Skin of body (tissue), 2 donors: ENCODE results near the gene TUBB2A. TPM values are rescaled to one million over a fixed set of nuclear protein-coding genes. Genes with fewer than 3 reads are reported as not detected.
"Not testable (repeated sequence)": the region's sequence is repeated elsewhere in the genome, so short reads cannot be mapped to it uniquely, and the experiment has no call there.

Experiments used
- DNase-seq: peaks from one replicate; lab custom pipeline; 2025; lab: John Stamatoyannopoulos, UW
- total RNA-seq: library from RNA; depleted of rRNA; stranded (reverse); fragments of >200 nt; gene quantifications from one replicate; pipeline ENCODE4 v1.2.3, GENCODE V29; 2014

TUBB2A gene
- total RNA-seq, 1 donor from 2014 or later: 65.4 TPM

- peak; percentile 21 for DNase-seq
These were observed 887 bp downstream of the TUBB2A start for GRCh38 chr6:3156184-3157130.

GRCh38 chr6:3155416-3155815 lies 1.9 kb downstream of the TUBB2A start:
- not testable (repeated sequence) for DNase-seq

GRCh38 chr6:3152689-3153088 lies 4.7 kb downstream of the TUBB2A start:
- no peak for DNase-seq

GRCh38 chr6:3151691-3152090 lies 5.7 kb downstream of the TUBB2A start:
- DNase-seq: peak; percentile 18

- no peak for DNase-seq
These were observed 9.2 kb downstream of the TUBB2A start for GRCh38 chr6:3147914-3148757.

GRCh38 chr6:3144571-3144970 lies 12.8 kb downstream of the TUBB2A start:
- no peak for DNase-seq

- no peak for DNase-seq
These were observed 14.2 kb downstream of the TUBB2A start for GRCh38 chr6:3143158-3143557.

- no peak for DNase-seq
These were observed 14.8 kb downstream of the TUBB2A start for GRCh38 chr6:3142536-3142935.

GRCh38 chr6:3140201-3140600 lies 17.1 kb downstream of the TUBB2A start:
- no peak for DNase-seq

- no peak for DNase-seq
These were observed 18.0 kb downstream of the TUBB2A start for GRCh38 chr6:3139090-3139903.

- no peak for DNase-seq
These were observed 19.0 kb downstream of the TUBB2A start for GRCh38 chr6:3138341-3138740.

- DNase-seq: not testable (repeated sequence)
These were observed 19.5 kb downstream of the TUBB2A start for GRCh38 chr6:3137873-3138272.

GRCh38 chr6:3137057-3137777 lies 20.1 kb downstream of the TUBB2A start:
- no peak for DNase-seq

- DNase-seq: no peak
These were observed 20.9 kb downstream of the TUBB2A start for GRCh38 chr6:3136292-3137011.

GRCh38 chr6:3135668-3136291 lies 21.6 kb downstream of the TUBB2A start:
- DNase-seq: no peak

- DNase-seq: no peak
These were observed 23.8 kb downstream of the TUBB2A start for GRCh38 chr6:3133515-3133914.

- no peak for DNase-seq
These were observed 25.6 kb downstream of the TUBB2A start for GRCh38 chr6:3131695-3132094.

GRCh38 chr6:3128356-3129108 lies 28.8 kb downstream of the TUBB2A start:
- DNase-seq: no peak

GRCh38 chr6:3125815-3126214 lies 31.5 kb downstream of the TUBB2A start:
- DNase-seq: no peak
